MM.1S (cell line): Measurements from ENCODE around the gene NFX1.
"Not testable (repeated sequence)": the region's sequence is repeated elsewhere in the genome, so short reads cannot be mapped to it uniquely, and the experiment has no call there.

Experiments used
- DNase-seq: peaks from one replicate; pipeline ENCODE4 v3.0.0-alpha.2; 2015
- H2AFZ ChIP-seq: fragments of 300-600 bp; sonication (generic); 2 replicates; pipeline ENCODE4 v1.6.0; 2016; ENCODE audit warnings: antibody characterized with exemption, low read length
- H3F3A ChIP-seq: fragments of 300-600 bp; sonication (generic); 2 replicates; pipeline ENCODE4 v1.6.1; 2016; ENCODE audit warnings: mild to moderate bottlenecking, antibody characterized with exemption, low read length, moderate library complexity, mixed read lengths; ENCODE audit not compliant: insufficient read depth
- H3K27ac ChIP-seq: fragments of 300-600 bp; sonication (generic); 2 replicates; pipeline ENCODE4 v1.5.1; 2016; ENCODE audit warnings: mild to moderate bottlenecking, low read length
- H3K27me3 ChIP-seq: fragments of 300-600 bp; sonication (generic); replicated peaks from 2 replicates; pipeline ENCODE4 v1.6.0; 2016; ENCODE audit warnings: low read length; ENCODE audit not compliant: insufficient read depth
- H3K36me3 ChIP-seq: fragments of 300-600 bp; sonication (generic); replicated peaks from 2 replicates; pipeline ENCODE4 v1.6.1; 2016; ENCODE audit warnings: mild to moderate bottlenecking, low read length, mixed read lengths; ENCODE audit not compliant: insufficient read depth
- H3K4me1 ChIP-seq: fragments of 300-600 bp; sonication (generic); 2 replicates; pipeline ENCODE4 v1.6.1; 2016; ENCODE audit warnings: low read length, mixed read lengths
- H3K4me2 ChIP-seq: fragments of 300-600 bp; sonication (generic); 2 replicates; pipeline ENCODE4 v1.6.0; 2016; ENCODE audit warnings: low read depth, low read length
- H3K4me3 ChIP-seq: fragments of 300-600 bp; sonication (generic); 2 replicates; pipeline ENCODE4 v1.5.1; 2016; ENCODE audit warnings: low read length, mixed read lengths
- H3K79me2 ChIP-seq: fragments of 300-600 bp; sonication (generic); 2 replicates; pipeline ENCODE4 v1.6.1; 2016; ENCODE audit warnings: mixed run types, low read length, mixed read lengths
- H3K9ac ChIP-seq: fragments of 300-600 bp; sonication (generic); 2 replicates; pipeline ENCODE4 v1.6.1; 2016; ENCODE audit warnings: low read length, mixed read lengths
- H3K9me2 ChIP-seq: fragments of 300-600 bp; sonication (generic); replicated peaks from 2 replicates; pipeline ENCODE4 v1.6.1; 2016; ENCODE audit warnings: mild to moderate bottlenecking, low read length, mixed read lengths; ENCODE audit not compliant: insufficient read depth
- H3K9me3 ChIP-seq: fragments of 300-600 bp; sonication (generic); replicated peaks from 2 replicates; pipeline ENCODE4 v1.6.1; 2016; ENCODE audit warnings: mild to moderate bottlenecking, low read length, mixed read lengths; ENCODE audit not compliant: insufficient read depth
- H4K20me1 ChIP-seq: fragments of 300-600 bp; sonication (generic); 2 replicates; pipeline ENCODE4 v1.6.1; 2016; ENCODE audit warnings: mild to moderate bottlenecking, low read length, moderate library complexity, mixed read lengths; ENCODE audit not compliant: insufficient read depth
- CTCF ChIP-seq: fragments of 300-600 bp; sonication (generic); IDR thresholded peaks from 2 replicates; pipeline ENCODE4 v1.5.1; 2016; ENCODE audit warnings: antibody characterized with exemption, low read length, mixed read lengths
- EZH2 ChIP-seq: fragments of 300-600 bp; sonication (generic); optimal IDR thresholded peaks from 2 replicates; pipeline ENCODE3; 2017; ENCODE audit warnings: low read depth, mild to moderate bottlenecking, antibody characterized with exemption, low read length, mixed read lengths
- EZH2phosphoT487 ChIP-seq: fragments of 300-600 bp; sonication (generic); IDR thresholded peaks from 2 replicates; pipeline ENCODE4 v1.6.1; 2018; ENCODE audit warnings: antibody characterized with exemption, low read length

Gene NFX1

GRCh38 chr9:33380390-33381094 is 90.2 kb downstream of the NFX1 start:
- no peak for DNase-seq
- Histone ChIP-seq H3K4me3 (no peak overlapping the region), H3K27me3 (no peaks in the 10 kb centered on the region), H3K4me1 (no peaks in the 10 kb centered on the region), H4K20me1 (no peaks in the 10 kb centered on the region), H3K36me3 (no peaks in the 10 kb centered on the region), H3K27ac (no peak overlapping the region), H3K9me2 (no peaks in the 10 kb centered on the region), H3K9me3 (no peaks in the 10 kb centered on the region), H3K4me2 (no peak overlapping the region), H3F3A (no peaks in the 10 kb centered on the region), H3K79me2 (no peaks in the 10 kb centered on the region), H2AFZ (no peak overlapping the region), H3K9ac (no peak overlapping the region)
- no peak for TF ChIP-seq CTCF
- no peak for TF ChIP-seq EZH2phosphoT487
- TF ChIP-seq EZH2, result no peak

GRCh38 chr9:33381231-33381791 is 91.0 kb downstream of the NFX1 start:
- Histone ChIP-seq H3K9me3 (no peaks in the 10 kb centered on the region), H3K79me2 (no peaks in the 10 kb centered on the region), H3K9ac (no peak overlapping the region), H4K20me1 (no peaks in the 10 kb centered on the region), H3K36me3 (no peaks in the 10 kb centered on the region), H3F3A (no peaks in the 10 kb centered on the region), H3K4me3 (no peak overlapping the region), H3K27ac (no peak overlapping the region), H3K4me1 (no peaks in the 10 kb centered on the region), H2AFZ (no peak overlapping the region), H3K27me3 (no peaks in the 10 kb centered on the region), H3K9me2 (no peaks in the 10 kb centered on the region), H3K4me2 (no peak overlapping the region)
- DNase-seq, result no peak
- TF ChIP-seq EZH2phosphoT487 (no peak), EZH2 (no peak), CTCF (no peak)

GRCh38 chr9:33382397-33382796 is 92.1 kb downstream of the NFX1 start:
- not testable (repeated sequence) for H3K4me3 ChIP-seq, H3F3A ChIP-seq, H3K36me3 ChIP-seq, H3K9ac ChIP-seq, H4K20me1 ChIP-seq, H3K79me2 ChIP-seq, H3K4me2 ChIP-seq, H3K27me3 ChIP-seq, H3K9me2 ChIP-seq, H2AFZ ChIP-seq, H3K4me1 ChIP-seq, DNase-seq, H3K9me3 ChIP-seq, H3K27ac ChIP-seq

GRCh38 chr9:33383396-33383795 is 93.1 kb downstream of the NFX1 start:
- H2AFZ ChIP-seq, H3F3A ChIP-seq, H3K4me2 ChIP-seq, H3K4me3 ChIP-seq, H3K9me3 ChIP-seq, H3K4me1 ChIP-seq, H3K9ac ChIP-seq, H4K20me1 ChIP-seq, H3K36me3 ChIP-seq, H3K9me2 ChIP-seq, H3K27ac ChIP-seq, H3K79me2 ChIP-seq, DNase-seq, H3K27me3 ChIP-seq: not testable (repeated sequence)

- H3K4me3 ChIP-seq, H2AFZ ChIP-seq, H3K27me3 ChIP-seq, H3K27ac ChIP-seq, H3F3A ChIP-seq, H4K20me1 ChIP-seq, H3K4me2 ChIP-seq, H3K9ac ChIP-seq, H3K4me1 ChIP-seq, H3K9me3 ChIP-seq, H3K79me2 ChIP-seq, H3K9me2 ChIP-seq, DNase-seq, H3K36me3 ChIP-seq: not testable (repeated sequence)
Measured at GRCh38 chr9:33385536-33385935, 95.2 kb downstream of the NFX1 start.

- H3K36me3 ChIP-seq, H3F3A ChIP-seq, H3K9me2 ChIP-seq: not testable (repeated sequence)
Measured at GRCh38 chr9:33385979-33386640, 95.8 kb downstream of the NFX1 start.

More at GRCh38 chr9:33385979-33386640, 95.8 kb downstream of the NFX1 start:
- not testable (repeated sequence) for H3K4me3 ChIP-seq, H3K27ac ChIP-seq, H3K9me3 ChIP-seq, H3K4me1 ChIP-seq, H4K20me1 ChIP-seq, H3K27me3 ChIP-seq, DNase-seq, H3K4me2 ChIP-seq, H3K79me2 ChIP-seq, H2AFZ ChIP-seq, H3K9ac ChIP-seq
